HG03457 (cell line): Measurements from ENCODE around the gene CDC42SE2.
"Not testable (repeated sequence)": the region's sequence is repeated elsewhere in the genome, so short reads cannot be mapped to it uniquely, and the experiment has no call there.

Experiments used
- ATAC-seq: cut with Tn5 transposase; IDR thresholded peaks from one replicate; pipeline ENCODE4 v1.9.1; 2021; ENCODE audit warnings: moderate number of reproducible peaks; ENCODE audit not compliant: unreplicated experiment

The CDC42SE2 gene

DNA sequence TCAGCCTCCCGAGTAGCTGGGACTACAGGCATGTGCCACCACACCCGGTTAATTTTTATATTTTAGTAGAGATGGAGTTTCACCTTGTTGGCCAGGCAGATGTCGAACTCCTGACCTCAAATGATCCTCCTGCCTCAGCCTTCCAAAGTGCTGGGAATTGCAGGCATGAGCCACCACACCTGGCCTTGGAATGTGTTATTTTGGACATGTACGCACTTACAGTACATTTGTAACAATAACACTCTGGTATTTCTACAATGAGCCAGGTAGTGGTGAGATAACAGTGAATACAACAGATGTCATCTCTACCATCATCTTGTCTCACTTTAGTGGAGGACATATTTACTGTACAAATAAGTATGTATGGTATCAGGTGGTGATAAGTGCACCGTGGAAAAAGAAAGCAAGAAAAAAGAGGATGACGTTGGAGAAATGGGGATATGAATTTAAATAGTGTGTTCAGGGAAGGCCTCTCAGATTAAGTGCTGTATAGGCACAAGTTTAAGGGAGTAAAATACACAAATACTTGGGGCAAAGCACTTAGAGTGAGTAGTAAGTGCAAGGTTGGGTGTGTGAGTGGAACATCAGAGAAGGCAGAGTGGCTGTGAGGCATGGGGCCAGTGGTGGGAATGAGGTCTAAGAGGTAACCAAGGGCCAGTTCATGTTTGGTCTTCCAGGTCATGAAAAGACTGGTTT lies 100.1 kb downstream of the CDC42SE2 start:
- ATAC-seq: no peak

DNA sequence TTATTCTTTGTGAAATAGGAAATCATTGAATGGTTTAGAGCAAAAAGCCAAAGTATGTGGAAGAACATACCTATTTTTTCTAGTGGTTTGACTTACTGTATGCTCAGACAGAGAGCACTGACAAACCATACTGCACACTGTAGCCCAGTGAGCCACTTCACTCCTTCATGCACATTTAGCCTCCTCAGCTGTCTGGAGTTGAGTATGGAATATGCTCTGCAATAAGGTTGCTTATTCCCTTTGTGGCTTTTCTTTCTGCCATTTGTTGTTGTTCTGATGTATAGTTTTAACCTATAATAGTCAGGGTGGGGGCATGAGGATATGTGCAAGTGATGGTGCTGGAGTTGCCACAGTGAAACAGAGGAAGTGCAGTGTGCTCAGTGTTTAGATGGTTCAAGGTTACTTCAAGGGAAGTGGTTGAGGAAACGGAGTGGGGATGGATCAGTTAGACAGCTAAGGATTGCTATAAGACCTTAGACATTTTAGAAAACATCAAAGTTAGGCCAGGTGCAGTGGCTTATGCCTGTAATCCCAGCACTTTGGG lies 100.7 kb downstream of the CDC42SE2 start:
- ATAC-seq: no peak

DNA sequence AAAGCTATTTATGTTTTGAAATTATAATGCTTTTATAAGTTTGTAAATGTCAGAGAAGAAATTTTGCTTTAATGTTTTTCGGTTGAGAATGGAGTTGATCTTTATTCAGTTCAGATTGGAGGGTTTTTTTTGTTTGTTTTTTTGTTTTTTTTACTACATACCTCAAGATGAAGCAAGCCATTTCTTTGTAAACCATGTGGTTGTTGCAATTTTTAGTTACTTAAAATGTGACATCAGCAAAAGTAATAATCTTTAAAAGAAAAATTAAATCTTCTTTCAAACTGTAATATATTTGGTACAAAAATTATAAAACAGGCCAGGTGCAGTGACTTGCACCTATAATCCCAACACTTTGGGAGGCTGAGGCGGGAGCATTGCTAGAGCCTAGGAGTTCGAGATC lies 102.6 kb downstream of the CDC42SE2 start:
- ATAC-seq: no peak

DNA sequence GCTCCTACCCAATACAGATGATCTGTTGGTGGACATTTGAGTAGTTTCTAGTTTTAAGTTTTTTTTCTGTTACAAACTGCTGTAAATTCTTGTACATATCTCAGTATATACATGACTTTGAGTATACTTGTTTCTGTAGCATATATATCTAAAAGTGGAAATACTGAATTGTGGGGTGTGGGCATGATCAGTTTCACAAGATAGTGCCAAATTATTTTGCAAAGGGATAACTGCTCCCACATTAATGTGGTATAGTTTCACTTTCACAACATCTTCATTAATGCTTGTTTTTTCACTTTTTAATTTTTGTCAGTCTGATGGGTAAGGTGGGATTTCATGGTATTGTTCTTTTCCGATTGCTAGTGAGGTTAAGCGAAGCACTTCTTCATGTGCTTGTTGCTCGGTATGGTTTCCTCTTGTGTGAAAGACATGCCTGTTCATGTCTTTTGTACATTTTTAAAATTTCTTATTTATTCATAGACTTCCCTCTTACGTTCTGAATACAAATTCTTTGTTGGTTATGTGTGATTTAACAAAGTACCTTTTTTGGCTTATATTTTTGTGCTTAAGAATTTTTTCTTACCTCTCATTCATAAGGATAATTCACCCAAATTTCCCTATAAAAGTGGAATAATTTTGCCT lies 103.5 kb downstream of the CDC42SE2 start:
- no peak for ATAC-seq

DNA sequence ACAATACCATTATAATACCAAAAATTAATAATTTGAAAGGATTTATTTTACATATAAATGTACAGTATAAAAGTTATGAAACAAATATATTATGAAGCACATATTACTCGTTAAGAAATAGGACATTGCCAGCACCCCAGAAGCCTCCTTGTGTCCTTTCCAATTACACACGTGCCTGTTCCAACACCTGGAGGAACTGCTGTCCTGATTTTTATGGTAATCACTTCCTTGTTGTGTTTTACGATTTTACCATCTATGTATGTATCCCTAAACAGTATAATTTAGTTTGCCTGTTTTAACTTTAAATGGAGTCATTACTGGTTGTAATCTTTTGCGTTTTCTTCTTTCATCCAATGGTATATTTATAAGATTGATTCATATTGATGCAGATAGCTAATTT lies 105.0 kb downstream of the CDC42SE2 start:
- ATAC-seq: no peak

DNA sequence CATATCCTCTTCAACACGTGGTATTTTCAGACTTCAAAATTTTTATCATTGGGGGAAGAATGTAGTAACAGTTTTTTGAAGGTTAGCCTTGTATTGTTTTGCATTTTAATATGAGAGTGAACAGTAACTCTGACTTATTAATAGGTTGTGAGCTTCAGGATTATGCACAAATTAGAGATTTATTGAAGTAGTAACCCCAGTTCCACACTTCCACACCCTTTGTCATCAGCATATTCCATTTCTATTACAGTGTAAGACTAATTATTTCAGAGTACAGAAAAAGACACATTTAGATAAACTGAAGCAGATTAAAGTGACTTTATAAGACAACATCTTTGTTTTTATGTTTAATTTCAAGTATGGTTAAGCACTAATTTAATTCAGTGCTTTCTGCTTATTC lies 105.7 kb downstream of the CDC42SE2 start:
- no peak for ATAC-seq

DNA sequence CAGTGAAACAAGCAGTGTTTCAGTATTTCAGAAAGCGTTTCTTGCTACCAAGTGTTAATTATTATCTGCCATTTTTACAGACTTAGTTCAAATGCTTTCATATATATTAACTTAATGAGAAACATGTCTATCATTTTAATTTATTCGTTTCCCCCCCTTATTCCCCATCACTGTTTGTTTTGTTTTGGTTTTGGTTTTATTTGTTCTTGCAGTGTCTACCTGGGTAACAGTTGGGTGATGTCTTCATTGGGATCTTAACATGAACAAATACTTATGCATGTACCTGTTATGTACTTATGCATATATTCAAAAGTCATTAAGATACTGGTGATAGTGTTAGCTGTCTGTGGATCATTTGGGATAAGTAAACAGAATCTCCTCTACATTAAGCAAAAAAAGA lies 108.0 kb downstream of the CDC42SE2 start:
- ATAC-seq: no peak

DNA sequence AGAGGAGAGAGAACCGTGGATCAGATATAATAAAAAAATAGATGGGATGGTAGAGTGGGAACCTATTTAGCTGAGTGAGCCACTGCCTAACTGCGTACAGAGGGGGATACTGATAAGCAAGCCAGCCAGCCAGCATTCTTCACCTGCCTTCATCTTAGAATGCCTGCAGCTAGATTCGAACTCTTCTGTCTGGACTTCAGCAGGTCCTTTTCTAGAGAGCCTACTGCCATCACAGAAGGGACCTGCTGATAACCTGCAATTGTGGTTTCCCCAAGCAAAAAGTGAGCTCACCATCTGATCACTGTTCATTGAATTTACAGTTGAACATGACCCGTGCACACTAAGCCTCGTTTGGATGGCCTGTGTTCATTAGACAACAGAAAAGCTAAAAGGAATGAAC lies 109.4 kb downstream of the CDC42SE2 start:
- no peak for ATAC-seq

DNA sequence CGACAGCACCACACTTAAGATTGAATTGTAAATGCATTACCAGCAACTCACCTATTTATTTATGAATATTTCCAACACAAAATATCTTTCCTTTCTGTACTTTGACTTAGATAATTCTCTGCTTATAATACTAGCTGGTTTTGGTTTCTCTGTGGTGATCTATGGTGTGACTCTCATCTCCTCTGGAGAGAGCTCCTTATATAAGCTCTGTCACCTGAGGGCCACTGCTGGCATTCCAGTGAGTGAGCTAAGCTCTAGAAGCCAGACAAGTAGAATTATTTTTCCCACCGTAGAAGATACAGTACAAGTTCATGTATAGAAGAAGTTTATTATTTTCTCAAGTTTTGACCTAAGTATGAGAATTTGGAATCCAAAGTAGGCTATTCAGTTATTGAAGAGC lies 111.5 kb downstream of the CDC42SE2 start:
- no peak for ATAC-seq

DNA sequence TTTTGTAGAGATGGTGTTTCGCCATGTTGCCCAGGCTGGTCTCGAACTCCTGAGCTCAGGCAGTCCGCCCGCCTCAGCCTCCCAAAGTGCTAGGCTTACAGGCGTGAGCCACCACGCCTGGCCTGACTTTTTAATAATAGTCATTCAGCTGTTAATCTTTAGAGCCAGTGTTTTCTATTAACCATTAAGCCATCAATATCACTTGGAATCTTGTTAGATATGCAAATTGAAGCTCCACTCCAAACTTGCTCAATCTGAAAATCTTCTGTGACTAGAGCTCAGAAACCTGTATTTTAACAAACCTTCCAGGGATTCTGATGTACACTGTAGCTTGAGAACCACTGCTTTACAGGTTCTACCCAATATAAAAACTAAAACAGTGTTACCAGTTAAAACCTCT lies 113.5 kb downstream of the CDC42SE2 start:
- no peak for ATAC-seq

DNA sequence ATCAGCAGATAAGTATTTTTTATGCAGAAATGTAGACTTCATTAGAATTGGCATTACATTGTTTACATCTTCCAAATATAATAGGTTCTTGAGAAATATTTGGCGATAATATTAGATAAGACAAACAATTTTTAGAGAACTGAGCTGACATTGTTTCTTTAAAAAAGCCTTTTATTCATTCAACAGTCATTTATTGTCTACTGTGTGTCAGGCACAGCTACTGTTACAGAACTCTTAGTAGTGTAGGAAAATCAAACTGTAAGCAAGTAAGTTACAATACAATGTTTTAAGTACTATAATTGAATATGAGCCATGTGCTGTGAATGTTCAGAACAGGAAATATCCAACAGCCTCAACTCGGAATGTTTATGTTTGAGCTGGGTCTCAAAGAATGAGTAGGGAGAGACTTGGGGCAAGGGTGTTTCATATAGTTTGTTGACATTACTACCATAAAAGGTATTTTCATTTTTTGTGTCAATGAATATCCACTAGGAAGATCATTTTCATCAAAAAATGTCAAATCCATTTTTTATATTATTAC lies 114.0 kb downstream of the CDC42SE2 start:
- no peak for ATAC-seq

DNA sequence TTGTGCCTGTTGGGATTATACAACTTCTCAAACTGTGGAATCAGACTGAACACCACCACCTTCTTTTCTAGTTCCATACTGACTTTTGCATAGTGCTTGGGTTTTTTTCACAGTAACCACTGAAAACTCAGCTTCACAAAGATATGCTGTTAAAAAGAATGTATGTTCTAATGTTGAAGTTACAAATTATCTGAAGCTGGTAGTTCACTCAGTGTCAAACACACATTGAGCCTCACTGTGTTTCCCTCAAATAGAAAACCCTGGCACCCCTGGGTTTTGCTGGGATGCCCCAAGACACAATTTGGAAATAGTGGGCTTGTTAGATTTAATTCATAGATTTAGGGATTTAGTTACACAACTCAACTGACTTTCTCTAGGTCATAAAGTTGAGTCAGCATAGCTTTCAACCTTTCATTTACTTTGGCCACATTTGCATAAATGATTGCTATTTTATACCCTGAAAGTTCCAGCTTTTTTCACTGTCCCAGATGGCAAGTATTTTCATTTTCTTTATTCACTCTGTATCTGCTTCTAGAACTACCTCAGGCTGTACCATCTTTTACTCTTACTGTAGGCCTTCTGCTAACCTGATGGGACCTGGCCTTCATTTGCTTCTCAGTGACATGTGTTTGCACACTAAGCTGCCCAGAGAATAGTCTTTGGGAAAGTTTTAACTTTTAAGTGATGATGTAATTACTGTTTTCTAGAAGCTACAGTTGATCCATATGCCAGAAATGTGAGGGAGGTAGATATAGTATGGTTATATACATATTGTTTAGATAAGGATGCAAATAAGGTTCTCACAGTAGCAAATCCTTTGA lies 115.1 kb downstream of the CDC42SE2 start:
- ATAC-seq: no peak

DNA sequence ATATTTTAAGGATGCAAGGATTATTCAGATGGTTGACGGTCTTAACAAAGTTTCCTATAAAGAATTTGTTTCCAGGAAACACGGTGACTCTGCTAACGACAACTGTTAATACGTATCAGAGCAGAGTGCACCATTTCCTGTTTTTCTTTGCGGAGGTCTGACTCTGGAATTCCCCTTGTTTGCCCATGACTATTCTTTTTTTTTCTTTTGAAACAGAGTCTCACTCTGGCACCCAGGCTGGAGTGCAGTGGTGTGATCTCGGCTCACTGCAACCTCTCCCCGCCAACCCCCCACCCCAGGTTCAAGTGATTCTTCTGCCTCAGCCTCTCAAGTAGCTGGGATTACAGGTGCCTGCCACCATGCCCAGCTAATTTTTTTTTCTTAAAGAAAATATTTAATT lies 115.9 kb downstream of the CDC42SE2 start:
- peak; percentile 34 for ATAC-seq

DNA sequence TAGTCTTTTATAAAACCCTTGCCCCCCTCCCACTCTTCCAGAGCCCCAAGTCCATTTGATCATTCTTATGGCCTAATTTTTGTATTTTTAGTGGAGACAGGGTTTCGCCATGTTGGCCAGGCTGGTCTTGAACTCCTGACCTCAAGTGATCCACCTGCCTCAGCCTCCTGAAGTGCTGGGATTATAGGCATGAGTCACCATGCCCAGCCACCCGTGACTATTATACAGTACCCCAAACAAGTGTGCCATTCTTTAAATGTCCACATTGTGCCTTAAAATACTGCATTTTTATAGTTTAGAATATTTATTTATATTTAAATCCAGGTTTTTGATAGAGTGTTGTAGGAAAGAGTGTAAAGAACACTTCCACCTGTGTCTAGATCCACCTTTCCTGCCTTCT lies 116.4 kb downstream of the CDC42SE2 start:
- not testable (repeated sequence) for ATAC-seq

DNA sequence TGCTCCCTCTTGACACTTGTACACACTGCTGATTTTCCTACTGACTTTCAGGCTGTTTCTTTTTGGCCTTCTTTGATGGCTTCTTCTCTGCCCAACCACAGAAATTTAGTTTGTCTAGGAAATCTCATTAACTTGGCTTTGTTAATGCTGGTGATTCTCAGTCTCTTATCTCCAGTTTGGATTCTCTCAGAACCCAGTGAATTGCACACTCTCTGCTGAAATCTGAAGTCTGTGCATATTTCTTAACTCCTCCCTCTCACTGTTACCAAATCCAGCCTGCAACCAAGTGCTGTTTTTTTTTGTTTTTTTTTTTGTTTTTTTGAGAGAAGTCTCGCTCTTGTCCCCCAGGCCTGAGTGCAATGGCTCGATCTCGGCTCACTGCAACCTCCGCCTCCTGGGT lies 117.2 kb downstream of the CDC42SE2 start:
- no peak for ATAC-seq

DNA sequence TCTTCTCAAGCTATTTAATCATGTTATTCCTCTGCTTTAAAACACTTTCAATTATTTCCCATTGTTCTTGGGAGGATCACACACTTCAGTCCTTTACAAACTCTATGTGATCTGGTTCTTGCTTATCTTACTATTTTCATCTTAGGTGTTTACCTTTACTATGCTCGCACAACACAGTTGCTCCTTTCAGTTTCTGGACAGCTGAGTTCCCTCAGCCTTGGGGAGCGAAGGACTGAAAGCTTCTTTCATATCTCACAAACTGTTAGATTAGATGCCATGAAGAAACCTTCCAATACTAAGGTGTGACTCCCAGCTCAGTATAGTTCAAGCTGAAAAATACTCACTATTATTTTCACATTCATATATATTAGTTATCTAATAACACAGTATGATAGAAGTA lies 117.9 kb downstream of the CDC42SE2 start:
- ATAC-seq: peak; percentile 36

DNA sequence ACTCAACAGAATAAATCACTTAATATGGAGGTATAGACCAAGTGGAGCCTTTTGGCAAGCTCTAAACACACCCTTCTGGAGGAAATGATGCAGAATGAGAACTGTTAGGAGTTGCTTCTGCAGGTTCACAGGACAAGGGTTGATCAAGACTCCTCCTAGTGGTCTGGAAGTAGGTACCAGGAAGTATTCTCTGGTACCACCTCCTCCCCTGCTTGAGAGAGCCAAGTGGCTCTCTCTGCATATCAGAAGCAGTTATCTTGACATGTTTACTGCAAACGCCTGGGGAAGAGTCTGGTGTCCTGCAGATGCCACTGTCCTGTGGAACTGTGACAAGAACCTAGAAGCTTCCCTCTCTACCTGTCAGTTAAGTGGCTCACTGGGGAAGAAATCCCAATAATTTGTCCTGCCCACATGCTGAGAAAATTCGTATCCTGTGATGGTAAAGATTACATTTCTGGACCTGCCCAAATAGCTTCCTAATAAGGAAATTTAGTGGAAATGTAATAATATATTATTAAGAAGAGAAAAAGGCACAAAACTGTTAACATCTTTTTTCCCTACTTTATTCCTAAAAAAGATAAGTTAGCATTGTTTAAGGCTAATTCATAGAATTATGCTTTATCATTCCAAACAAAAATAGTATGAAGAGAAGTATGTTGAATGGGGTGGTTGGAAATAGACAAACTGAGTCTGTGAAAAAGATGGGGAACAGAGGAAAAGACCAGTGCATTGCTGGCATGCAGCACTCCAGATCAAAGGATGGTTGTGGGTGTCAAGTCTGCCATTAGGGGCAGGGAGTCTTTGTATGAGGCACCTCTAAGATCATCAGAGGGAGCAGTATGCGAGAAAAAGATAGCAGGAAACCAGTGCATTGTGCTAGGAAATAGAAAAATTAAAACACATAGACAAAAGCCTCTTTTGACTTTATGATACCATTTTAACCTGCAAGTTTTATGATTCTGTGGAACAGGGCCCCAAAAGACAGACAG lies 118.8 kb downstream of the CDC42SE2 start:
- peak; percentile 48 for ATAC-seq

DNA sequence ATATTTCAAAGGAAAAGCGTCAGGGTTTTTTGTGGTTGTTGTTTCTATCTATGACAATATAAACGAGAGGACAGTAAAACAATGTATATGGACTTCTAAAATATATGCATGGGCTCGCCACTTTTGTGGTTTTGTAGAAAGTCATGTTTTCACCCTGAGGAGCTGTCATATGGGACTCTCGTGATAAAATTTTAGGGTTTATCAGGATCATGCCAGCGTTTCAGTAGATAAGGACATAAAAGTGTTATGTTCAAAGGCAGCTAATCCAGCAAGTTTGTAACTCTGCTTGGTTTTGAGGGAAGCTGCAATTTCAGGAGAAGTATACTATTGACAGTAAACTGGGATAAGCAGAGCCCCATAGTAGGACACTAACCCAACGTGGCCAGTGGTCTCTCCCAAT lies 120.3 kb downstream of the CDC42SE2 start:
- no peak for ATAC-seq

DNA sequence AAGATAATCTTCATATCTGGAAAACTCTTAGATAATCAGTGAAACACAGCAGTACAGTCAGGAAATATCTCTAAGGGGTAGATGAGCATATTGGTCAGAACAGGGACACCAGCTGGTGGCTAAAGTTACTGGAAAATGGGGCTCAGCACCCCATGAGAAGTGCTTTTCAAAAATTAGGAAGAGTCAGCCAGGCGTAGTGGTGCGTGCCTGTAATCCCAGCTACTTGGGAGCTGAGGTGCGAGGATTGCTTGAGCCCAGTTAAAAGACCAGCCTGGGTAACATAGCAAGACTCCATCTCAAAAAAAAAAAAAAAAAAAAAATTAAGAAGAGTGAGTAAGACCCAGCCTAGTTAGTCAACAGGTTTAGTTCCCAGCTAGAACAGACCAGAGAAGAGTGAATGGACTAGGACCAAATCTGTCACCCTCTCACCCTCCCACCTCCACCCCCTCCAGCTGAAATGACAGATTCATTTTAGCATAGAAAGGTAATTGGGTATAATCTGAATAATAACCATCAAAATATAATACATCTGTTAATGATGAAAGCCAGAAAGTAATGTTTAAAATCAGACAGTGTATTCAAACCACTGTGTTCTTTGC lies 120.9 kb downstream of the CDC42SE2 start:
- ATAC-seq: no peak

DNA sequence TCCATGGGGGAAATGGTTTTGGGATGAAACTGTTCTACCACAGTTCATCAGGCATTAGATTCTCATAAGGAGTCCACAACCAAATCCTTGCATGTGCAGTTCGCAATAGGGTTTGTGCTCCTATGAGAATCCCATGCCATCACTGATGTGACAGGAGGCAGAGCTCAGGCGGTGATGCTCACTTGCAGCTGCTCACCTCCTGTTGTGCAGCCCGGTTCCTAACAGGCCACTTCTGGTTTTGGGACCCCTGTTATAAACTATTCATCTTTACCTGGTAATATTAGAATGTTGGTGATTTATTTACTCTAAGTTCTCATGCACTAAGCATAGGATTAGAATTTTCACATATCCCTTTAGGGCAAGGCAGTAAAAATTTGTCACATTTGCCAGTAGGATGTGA lies 122.3 kb downstream of the CDC42SE2 start:
- no peak for ATAC-seq
